SU-DHL-6 (cell line): Measurements from ENCODE around the gene EPYC.

ENCODE experiments used
- EZH2phosphoT487 ChIP-seq: fragments of 200-600 bp; sonication (generic), shearing (Covaris generic); conservative IDR thresholded peaks from 2 replicates; pipeline ENCODE4 v1.6.1; 2018; ENCODE audit warnings: mild to moderate bottlenecking, antibody characterized with exemption, low read length, moderate library complexity, mixed read lengths
- TF ChIP-seq, protein P1 (sequence below): fragments of 200-600 bp; sonication (generic); IDR thresholded peaks from one replicate; pipeline ENCODE4 v1.5.1; 2017; ENCODE audit warnings: antibody characterized with exemption, mild to moderate bottlenecking, low read length, moderate library complexity; ENCODE audit not compliant: insufficient read depth, poor library complexity, severe bottlenecking

GRCh38 chr12:90915353-90915752 lies 89.4 kb downstream of the EPYC start:
- TF ChIP-seq, protein P1, sequence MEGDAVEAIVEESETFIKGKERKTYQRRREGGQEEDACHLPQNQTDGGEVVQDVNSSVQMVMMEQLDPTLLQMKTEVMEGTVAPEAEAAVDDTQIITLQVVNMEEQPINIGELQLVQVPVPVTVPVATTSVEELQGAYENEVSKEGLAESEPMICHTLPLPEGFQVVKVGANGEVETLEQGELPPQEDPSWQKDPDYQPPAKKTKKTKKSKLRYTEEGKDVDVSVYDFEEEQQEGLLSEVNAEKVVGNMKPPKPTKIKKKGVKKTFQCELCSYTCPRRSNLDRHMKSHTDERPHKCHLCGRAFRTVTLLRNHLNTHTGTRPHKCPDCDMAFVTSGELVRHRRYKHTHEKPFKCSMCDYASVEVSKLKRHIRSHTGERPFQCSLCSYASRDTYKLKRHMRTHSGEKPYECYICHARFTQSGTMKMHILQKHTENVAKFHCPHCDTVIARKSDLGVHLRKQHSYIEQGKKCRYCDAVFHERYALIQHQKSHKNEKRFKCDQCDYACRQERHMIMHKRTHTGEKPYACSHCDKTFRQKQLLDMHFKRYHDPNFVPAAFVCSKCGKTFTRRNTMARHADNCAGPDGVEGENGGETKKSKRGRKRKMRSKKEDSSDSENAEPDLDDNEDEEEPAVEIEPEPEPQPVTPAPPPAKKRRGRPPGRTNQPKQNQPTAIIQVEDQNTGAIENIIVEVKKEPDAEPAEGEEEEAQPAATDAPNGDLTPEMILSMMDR = no peak
- no peak for TF ChIP-seq EZH2phosphoT487
